BJ (cell line): ENCODE data around the gene UBALD2. TPM values are rescaled to one million over a fixed set of nuclear protein-coding genes. Genes with fewer than 3 reads are reported as not detected.

ENCODE experiments used
- CTCF ChIA-PET: fragments of 350-600 bp; formaldehyde crosslinking; extraction: SDS; loops from one replicate; lab custom pipeline; 2021; ENCODE audit warnings: antibody characterized with exemption, inconsistent platforms; lab: Yijun Ruan, JAX
- POLR2A ChIA-PET: fragments of 300-600 bp; sonication (Branson Sonifier 250); formaldehyde crosslinking; extraction: SDS; loops from one replicate; lab custom pipeline; 2021; ENCODE audit warnings: antibody characterized with exemption; lab: Charles Lee
- DNase-seq: peaks from one replicate; pipeline ENCODE4 v3.0.0-alpha.2; 2011; ENCODE audit warnings: low read depth
- H3K27me3 ChIP-seq: 2 replicates; pipeline ENCODE4 v1.6.0; 2011; ENCODE audit warnings: low read length; ENCODE audit not compliant: control insufficient read depth, insufficient read depth
- H3K36me3 ChIP-seq: 2 replicates; pipeline ENCODE4 v1.5.1; 2011; ENCODE audit warnings: low read length; ENCODE audit not compliant: control insufficient read depth, insufficient read depth
- H3K4me3 ChIP-seq: 2 replicates; pipeline ENCODE4 v1.5.1; 2011; ENCODE audit warnings: low read depth, mild to moderate bottlenecking, control low read depth, low read length
- CTCF ChIP-seq: IDR thresholded peaks from 2 replicates; pipeline ENCODE4 v1.5.1; 2011; ENCODE audit warnings: low read depth, mild to moderate bottlenecking, control low read depth, inconsistent platforms, low read length, moderate library complexity; ENCODE audit not compliant: insufficient read depth
- polyA plus RNA-seq: library from polyadenylated mRNA; depleted of rRNA; stranded (reverse); fragments of >200 nt; gene quantifications from 2 replicates; pipeline ENCODE4 v1.2.3, GENCODE V29; 2011

UBALD2 gene
- polyA plus RNA-seq, 1 experiment, result 50.7 TPM

DNA sequence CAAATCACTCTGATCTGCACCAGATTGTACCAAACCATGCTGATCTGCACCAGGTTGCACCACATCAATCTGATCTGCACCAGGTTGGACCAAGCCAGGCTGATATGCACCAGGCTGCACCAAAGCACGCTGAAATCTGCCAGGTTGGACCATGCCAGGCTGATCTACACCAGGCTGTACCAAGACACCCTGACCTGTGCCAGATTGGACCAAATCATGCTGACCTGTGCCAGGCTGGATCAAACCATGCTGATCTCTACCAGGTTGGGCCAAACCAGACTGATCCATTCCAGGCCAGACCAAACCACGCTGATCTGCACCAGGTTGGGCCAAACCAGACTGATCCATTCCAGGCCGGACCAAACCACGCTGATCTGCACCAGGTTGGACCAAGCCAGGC, 27.4 kb downstream of the UBALD2 start:
- no peak for DNase-seq
- ChIA-PET POLR2A (no interaction called here), CTCF (no interaction called here)
- Histone ChIP-seq H3K4me3 (no peak overlapping the region), H3K27me3 (no peaks in the 10 kb centered on the region), H3K36me3 (peaks cover 4% of the 10 kb centered on the region)
- TF ChIP-seq CTCF, result no peak

GRCh38 chr17:76293106-76293505, 28.0 kb downstream of the UBALD2 start:
- Histone ChIP-seq H3K4me3 (no peak overlapping the region), H3K36me3 (peaks cover 4% of the 10 kb centered on the region; the same call in 1 of the 2 replicates), H3K27me3 (no peaks in the 10 kb centered on the region)
- CTCF ChIA-PET, result interaction anchor here (1.0 to 1.6 kb wide), 2 partner anchors 105 to 279 kb away, joined by 4 read pairs; no protein-coding TSS in a partner anchor
- DNase-seq, result no peak
- TF ChIP-seq CTCF, result no peak
- POLR2A ChIA-PET, result no interaction called here

DNA sequence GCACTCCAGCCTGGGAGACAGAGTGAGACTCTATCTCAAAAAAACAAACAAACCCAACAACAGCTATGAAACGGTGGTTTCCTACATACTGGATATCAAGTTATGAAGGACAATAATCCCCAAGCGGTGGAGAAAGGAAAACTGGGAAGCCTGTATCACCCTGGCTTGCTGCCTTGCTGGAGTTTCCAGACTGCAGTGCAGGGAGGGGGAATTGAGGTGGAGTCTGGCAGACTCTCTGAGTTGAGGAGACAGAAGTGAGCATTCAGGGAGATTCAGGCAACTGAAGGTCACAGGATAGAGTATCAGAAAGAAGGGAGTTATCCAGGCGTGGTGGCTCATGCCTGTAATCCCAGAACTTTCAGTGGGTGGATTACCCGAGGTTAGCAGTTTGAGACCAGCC, 31.0 kb downstream of the UBALD2 start:
- ChIA-PET CTCF (interaction anchor here (1.2 to 14.3 kb wide), 7 partner anchors 8 to 173 kb away, joined by 3 to 203 read pairs (median 5); no protein-coding TSS in a partner anchor), POLR2A (no interaction called here)
- DNase-seq, result no peak
- Histone ChIP-seq H3K27me3 (no peaks in the 10 kb centered on the region), H3K36me3 (peaks cover 4% of the 10 kb centered on the region; the same call in 1 of the 2 replicates), H3K4me3 (no peak overlapping the region)
- no peak for TF ChIP-seq CTCF

DNA sequence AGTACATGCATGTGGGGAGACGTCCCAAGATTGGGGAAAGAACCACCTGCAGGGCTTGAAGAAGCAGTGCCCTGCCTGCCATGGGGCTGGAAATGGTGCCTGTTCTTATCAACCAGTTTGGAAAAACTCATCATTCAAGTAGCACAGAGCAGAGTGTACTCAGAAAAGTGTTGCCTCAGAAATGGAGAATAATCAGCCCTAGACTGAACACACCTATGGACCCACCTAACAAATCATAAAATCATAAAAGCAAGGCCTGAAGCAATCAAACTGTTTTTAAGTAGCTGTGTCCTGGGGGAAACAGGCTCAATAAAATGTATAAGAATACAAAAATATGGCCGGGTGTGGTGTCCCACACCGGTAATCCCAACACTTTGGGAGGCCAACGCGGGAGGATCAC, 31.7 kb downstream of the UBALD2 start:
- Histone ChIP-seq H3K4me3 (no peak overlapping the region), H3K27me3 (no peaks in the 10 kb centered on the region), H3K36me3 (peaks cover 3% of the 10 kb centered on the region; the same call in 1 of the 2 replicates)
- CTCF ChIA-PET, result interaction anchor here (1.2 to 14.3 kb wide), 4 partner anchors 8 to 111 kb away, joined by 3 to 203 read pairs (median 21); no protein-coding TSS in a partner anchor
- DNase-seq, result no peak
- TF ChIP-seq CTCF, result no peak
- POLR2A ChIA-PET, result no interaction called here

GRCh38 chr17:76297436-76297835, 32.3 kb downstream of the UBALD2 start:
- CTCF ChIA-PET, result interaction anchor here (1.2 to 14.3 kb wide), 10 partner anchors 9 to 284 kb away, joined by 3 to 203 read pairs (median 11); partner anchors contain the start of gene SPHK1
- POLR2A ChIA-PET, result no interaction called here
- no peak overlapping the region for H3K4me3 ChIP-seq
- TF ChIP-seq CTCF, result no peak
- no peak for DNase-seq
- peaks cover 2% of the 10 kb centered on the region; the same call in 1 of the 2 replicates for H3K36me3 ChIP-seq
- no peaks in the 10 kb centered on the region for H3K27me3 ChIP-seq
